ENCODE results near the gene COBL.

- TF ChIP-seq CTCF (IDR thresholded peaks at IDR 0.05) = no peak
- TF ChIP-seq EZH2 (IDR thresholded peaks at IDR 0.05) = no peak
- TF ChIP-seq EZH2phosphoT487 (IDR thresholded peaks at IDR 0.05) = no peak
Observed at GRCh38 chr7:51251290-51251689, 65.3 kb downstream of the COBL start.
